Measurements from ENCODE around the gene CA11.

DNA sequence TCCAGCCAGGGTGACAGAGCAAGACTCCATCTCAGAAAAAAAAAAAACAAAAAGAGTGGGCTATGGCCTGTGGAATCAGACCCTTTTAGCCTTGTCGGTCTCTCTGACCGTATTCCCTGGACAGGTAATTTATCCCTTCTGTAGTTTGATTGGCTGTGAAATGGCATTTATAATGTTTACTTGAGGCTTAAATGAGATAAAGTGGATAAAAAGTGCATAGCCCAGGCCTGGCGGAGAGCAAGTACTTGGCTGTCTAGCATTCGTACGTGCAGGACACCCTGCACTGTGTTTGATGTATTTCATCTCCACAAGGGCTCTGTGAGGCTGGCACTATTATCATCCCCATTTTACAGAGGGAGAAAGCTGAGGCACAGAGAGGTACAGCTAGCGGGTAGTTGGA is 19.8 kb upstream of the CA11 start:
- TF ChIP-seq POLR2AphosphoS5 (IDR thresholded peaks at IDR 0.05; ENCODE audit: insufficient read depth in 1 of 2, low read depth in 1 of 2): no peak
- TF ChIP-seq, protein P1, sequence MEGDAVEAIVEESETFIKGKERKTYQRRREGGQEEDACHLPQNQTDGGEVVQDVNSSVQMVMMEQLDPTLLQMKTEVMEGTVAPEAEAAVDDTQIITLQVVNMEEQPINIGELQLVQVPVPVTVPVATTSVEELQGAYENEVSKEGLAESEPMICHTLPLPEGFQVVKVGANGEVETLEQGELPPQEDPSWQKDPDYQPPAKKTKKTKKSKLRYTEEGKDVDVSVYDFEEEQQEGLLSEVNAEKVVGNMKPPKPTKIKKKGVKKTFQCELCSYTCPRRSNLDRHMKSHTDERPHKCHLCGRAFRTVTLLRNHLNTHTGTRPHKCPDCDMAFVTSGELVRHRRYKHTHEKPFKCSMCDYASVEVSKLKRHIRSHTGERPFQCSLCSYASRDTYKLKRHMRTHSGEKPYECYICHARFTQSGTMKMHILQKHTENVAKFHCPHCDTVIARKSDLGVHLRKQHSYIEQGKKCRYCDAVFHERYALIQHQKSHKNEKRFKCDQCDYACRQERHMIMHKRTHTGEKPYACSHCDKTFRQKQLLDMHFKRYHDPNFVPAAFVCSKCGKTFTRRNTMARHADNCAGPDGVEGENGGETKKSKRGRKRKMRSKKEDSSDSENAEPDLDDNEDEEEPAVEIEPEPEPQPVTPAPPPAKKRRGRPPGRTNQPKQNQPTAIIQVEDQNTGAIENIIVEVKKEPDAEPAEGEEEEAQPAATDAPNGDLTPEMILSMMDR (IDR thresholded peaks at IDR 0.05): no peak
- no peak for TF ChIP-seq POLR2A (IDR thresholded peaks at IDR 0.05)

Measured in vagina (tissue), 2 donors.